A673 (cell line): Measurements from ENCODE around the gene HLCS. TPM values are rescaled to one million over a fixed set of nuclear protein-coding genes. Genes with fewer than 3 reads are reported as not detected.

ENCODE experiments used
- BruUV-seq: library from RNA; stranded (reverse); fragments of 400-500 nt; replicated peaks from 2 replicates; lab custom pipeline; 2021; lab: Mats Ljungman, UMichigan
- CTCF ChIA-PET: fragments of 300-600 bp; sonication (Branson Sonifier 250); formaldehyde crosslinking; loops from one replicate; lab custom pipeline; 2022; ENCODE audit warnings: antibody characterized with exemption; lab: Charles Lee
- POLR2A ChIA-PET: fragments of 300-600 bp; sonication (Branson Sonifier 250); formaldehyde crosslinking; loops from one replicate; lab custom pipeline; 2022; ENCODE audit warnings: antibody characterized with exemption; ENCODE audit not compliant: low non-redundant PET; lab: Charles Lee
- DNase-seq: peaks from one replicate; pipeline ENCODE4 v3.0.0-alpha.2; 2015; ENCODE audit warnings: low spot score
- H3K27ac ChIP-seq: fragments of 200-600 bp; sonication (generic); 2 replicates; pipeline ENCODE4 v1.5.1; 2016; ENCODE audit warnings: mixed run types, low read depth, mild to moderate bottlenecking, mixed read lengths, antibody characterized with exemption, low read length; ENCODE audit not compliant: poor library complexity, severe bottlenecking
- H3K27me3 ChIP-seq: fragments of 200-600 bp; sonication (generic); replicated peaks from 2 replicates; pipeline ENCODE4 v1.6.1; 2017; ENCODE audit warnings: mixed run types, low read depth, mild to moderate bottlenecking, mixed read lengths, antibody characterized with exemption, low read length; ENCODE audit not compliant: insufficient read depth, poor library complexity
- H3K36me3 ChIP-seq: fragments of 200-600 bp; sonication (generic); 2 replicates; pipeline ENCODE4 v1.6.1; 2016; ENCODE audit warnings: mixed run types, mild to moderate bottlenecking, mixed read lengths, antibody characterized with exemption, low read length; ENCODE audit not compliant: insufficient read depth, poor library complexity, severe bottlenecking
- H3K4me1 ChIP-seq: fragments of 200-600 bp; sonication (generic); 2 replicates; pipeline ENCODE4 v1.6.1; 2017; ENCODE audit warnings: mixed run types, mild to moderate bottlenecking, mixed read lengths, antibody characterized with exemption, low read length; ENCODE audit not compliant: insufficient read depth, poor library complexity, severe bottlenecking
- H3K4me3 ChIP-seq: fragments of 200-600 bp; sonication (generic); 2 replicates; pipeline ENCODE4 v1.5.1; 2016; ENCODE audit warnings: low read depth, mixed run types, mild to moderate bottlenecking, mixed read lengths, low read length; ENCODE audit not compliant: poor library complexity, severe bottlenecking
- H3K9me3 ChIP-seq: fragments of 200-600 bp; sonication (generic); 2 replicates; pipeline ENCODE4 v1.6.1; 2016; ENCODE audit warnings: mixed run types, low read depth, mild to moderate bottlenecking, mixed read lengths, antibody characterized with exemption, low read length; ENCODE audit not compliant: poor library complexity, severe bottlenecking
- CTCF ChIP-seq: fragments of 300-800, 200-600 bp; sonication (generic); conservative IDR thresholded peaks from 2 replicates; pipeline ENCODE4 v1.5.1; 2017; ENCODE audit warnings: low read depth, mild to moderate bottlenecking, antibody characterized with exemption, low read length, moderate library complexity, mixed read lengths
- EZH2 ChIP-seq: fragments of 200-600 bp; sonication (generic); IDR thresholded peaks from 2 replicates; pipeline ENCODE4 v1.6.1; 2017; ENCODE audit warnings: borderline replicate concordance, low read depth, mild to moderate bottlenecking, mixed read lengths, antibody characterized with exemption, low read length; ENCODE audit not compliant: poor library complexity, severe bottlenecking
- intact Hi-C: fragments of 100-400 bp; cut with micrococcal nuclease; formaldehyde crosslinking; loops from one replicate; pipeline ENCODE4 v1.10.0; 2022; ENCODE audit not compliant: unreplicated experiment
- total RNA-seq: library from RNA; stranded (reverse); gene quantifications from 2 replicates; pipeline ENCODE4 v1.2.3, GENCODE V29; 2021

The HLCS gene
- total RNA-seq, 1 experiment from 2014 or later: 15.3 TPM

GRCh38 chr21:36763305-36763704, 203.2 kb downstream of the HLCS start:
- DNase-seq: no peak
- Histone ChIP-seq H3K27me3 (no peaks in the 10 kb centered on the region), H3K9me3 (no peaks in the 10 kb centered on the region), H3K4me3 (no peak overlapping the region), H3K36me3 (no peaks in the 10 kb centered on the region), H3K27ac (no peak overlapping the region), H3K4me1 (no peaks in the 10 kb centered on the region)
- CTCF ChIA-PET: no interaction called here
- TF ChIP-seq CTCF (no peak), EZH2 (no peak)
- POLR2A ChIA-PET: no interaction called here
- BruUV-seq: no TSS peak
- intact Hi-C loops: no loop called here

GRCh38 chr21:36762642-36763041, 203.8 kb downstream of the HLCS start:
- no peaks in the 10 kb centered on the region for H3K27me3 ChIP-seq
- no peak for DNase-seq
- ChIA-PET POLR2A (no interaction called here), CTCF (no interaction called here)
- no TSS peak for BruUV-seq
- no peak overlapping the region for H3K4me3 ChIP-seq
- TF ChIP-seq CTCF: no peak
- TF ChIP-seq EZH2: no peak
- H3K9me3 ChIP-seq: no peaks in the 10 kb centered on the region
- intact Hi-C loops: no loop called here
- no peaks in the 10 kb centered on the region for H3K36me3 ChIP-seq
- no peaks in the 10 kb centered on the region for H3K4me1 ChIP-seq
- H3K27ac ChIP-seq: no peak overlapping the region

GRCh38 chr21:36761685-36762084, 204.8 kb downstream of the HLCS start:
- Histone ChIP-seq H3K4me3 (no peak overlapping the region), H3K36me3 (no peaks in the 10 kb centered on the region), H3K9me3 (no peaks in the 10 kb centered on the region), H3K4me1 (no peaks in the 10 kb centered on the region), H3K27ac (no peak overlapping the region), H3K27me3 (no peaks in the 10 kb centered on the region)
- BruUV-seq: no TSS peak
- intact Hi-C loops: no loop called here
- CTCF ChIA-PET: no interaction called here
- POLR2A ChIA-PET: interaction anchor here (0.6 kb wide), 1 partner anchor 114 kb away, joined by 8 read pairs; no protein-coding TSS in a partner anchor
- no peak for DNase-seq
- TF ChIP-seq CTCF (no peak), EZH2 (no peak)
